Measurements from ENCODE around the gene CCL1. TPM values are rescaled to one million over a fixed set of nuclear protein-coding genes. Genes with fewer than 3 reads are reported as not detected.

The CCL1 gene
- total and polyA plus RNA-seq, 2 experiments from 2014 or later, result not detected

GRCh38 chr17:34389126-34389750 is 26.2 kb upstream of the CCL1 start:
- H3K27me3 ChIP-seq, result no peaks in the 10 kb centered on the region
- H3K27ac ChIP-seq, result no peak overlapping the region
- H3K4me1 ChIP-seq (ENCODE audit: low read depth), result no peaks in the 10 kb centered on the region
- H3K4me3 ChIP-seq, result no peak overlapping the region
- H3K9me3 ChIP-seq (ENCODE audit: low read depth), result no peaks in the 10 kb centered on the region
- no peak for DNase-seq (ENCODE audit: low read depth in 1 of 2, low spot score in 1 of 2)
- TF ChIP-seq, protein P1, sequence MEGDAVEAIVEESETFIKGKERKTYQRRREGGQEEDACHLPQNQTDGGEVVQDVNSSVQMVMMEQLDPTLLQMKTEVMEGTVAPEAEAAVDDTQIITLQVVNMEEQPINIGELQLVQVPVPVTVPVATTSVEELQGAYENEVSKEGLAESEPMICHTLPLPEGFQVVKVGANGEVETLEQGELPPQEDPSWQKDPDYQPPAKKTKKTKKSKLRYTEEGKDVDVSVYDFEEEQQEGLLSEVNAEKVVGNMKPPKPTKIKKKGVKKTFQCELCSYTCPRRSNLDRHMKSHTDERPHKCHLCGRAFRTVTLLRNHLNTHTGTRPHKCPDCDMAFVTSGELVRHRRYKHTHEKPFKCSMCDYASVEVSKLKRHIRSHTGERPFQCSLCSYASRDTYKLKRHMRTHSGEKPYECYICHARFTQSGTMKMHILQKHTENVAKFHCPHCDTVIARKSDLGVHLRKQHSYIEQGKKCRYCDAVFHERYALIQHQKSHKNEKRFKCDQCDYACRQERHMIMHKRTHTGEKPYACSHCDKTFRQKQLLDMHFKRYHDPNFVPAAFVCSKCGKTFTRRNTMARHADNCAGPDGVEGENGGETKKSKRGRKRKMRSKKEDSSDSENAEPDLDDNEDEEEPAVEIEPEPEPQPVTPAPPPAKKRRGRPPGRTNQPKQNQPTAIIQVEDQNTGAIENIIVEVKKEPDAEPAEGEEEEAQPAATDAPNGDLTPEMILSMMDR (IDR thresholded peaks at IDR 0.05; ENCODE audit: low read depth, low read length), result no peak
- no peaks in the 10 kb centered on the region for H3K36me3 ChIP-seq

DNA sequence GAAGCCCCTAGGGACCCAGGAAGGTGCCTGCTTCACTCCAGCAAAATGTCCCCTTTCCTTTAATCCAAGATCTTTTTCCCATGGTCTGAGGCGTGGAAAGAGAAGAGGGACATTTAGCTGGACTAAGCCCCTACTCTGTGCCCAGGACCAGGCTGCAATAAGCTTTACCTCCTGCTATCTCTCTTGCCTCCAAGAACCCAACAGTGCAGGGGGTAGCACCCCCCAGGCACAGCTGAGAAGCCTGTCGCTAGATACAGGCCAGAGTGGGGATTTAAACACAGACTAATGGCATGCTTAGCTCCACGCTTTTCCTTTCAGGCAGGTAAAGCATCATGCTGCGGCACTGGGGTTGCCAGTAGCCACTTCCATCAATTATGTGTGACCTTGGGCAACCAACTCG is 24.5 kb upstream of the CCL1 start:
- no peak overlapping the region for H3K27ac ChIP-seq
- H3K9me3 ChIP-seq (ENCODE audit: low read depth), result no peaks in the 10 kb centered on the region
- H3K4me1 ChIP-seq (ENCODE audit: low read depth), result no peaks in the 10 kb centered on the region
- no peak overlapping the region for H3K4me3 ChIP-seq
- TF ChIP-seq, protein P1 (IDR thresholded peaks at IDR 0.05; ENCODE audit: low read depth, low read length), result no peak
- H3K27me3 ChIP-seq, result no peaks in the 10 kb centered on the region
- DNase-seq (ENCODE audit: low read depth in 1 of 2, low spot score in 1 of 2), result no peak
- no peaks in the 10 kb centered on the region for H3K36me3 ChIP-seq

DNA sequence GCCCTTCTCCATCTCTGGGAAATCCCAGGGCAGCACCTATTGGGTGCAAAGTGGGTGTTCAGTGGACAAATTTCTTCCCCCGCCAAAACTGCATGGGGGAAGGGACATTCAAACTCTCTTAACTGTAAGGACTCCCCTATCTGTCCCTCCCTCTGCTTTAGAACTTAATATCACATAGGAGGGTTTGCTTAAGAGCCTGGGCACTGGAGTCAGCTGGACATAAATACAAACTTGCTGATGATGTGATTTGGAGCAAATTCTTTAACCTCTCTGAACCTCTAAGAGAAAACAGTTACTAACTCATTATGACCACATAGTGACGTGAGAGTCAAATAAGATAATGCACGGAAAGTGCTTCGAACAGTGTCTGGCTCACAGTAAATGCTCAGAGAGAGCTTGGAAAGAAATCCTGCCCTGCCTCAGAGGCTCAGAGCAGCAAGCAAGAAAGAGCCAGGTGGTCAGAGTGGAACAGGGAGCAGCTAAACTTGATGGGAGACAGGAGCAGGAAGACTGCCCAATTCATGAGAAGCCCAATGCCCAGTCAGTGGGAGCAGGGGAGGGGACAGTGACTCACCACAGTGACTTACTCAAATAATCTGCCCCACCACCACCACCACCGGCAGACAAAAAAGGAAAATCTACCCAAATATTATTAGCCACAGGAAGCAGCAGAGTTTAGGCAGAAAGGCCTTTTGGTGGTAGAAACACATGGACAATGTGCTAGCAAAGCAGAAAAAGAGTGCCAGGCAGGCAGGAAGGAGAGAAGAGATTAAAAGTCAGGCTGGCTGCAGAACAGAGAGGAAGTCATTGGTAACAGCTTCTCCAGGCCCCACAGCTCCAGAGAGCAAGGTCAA is 23.9 kb upstream of the CCL1 start:
- DNase-seq (ENCODE audit: low read depth in 1 of 2, low spot score in 1 of 2), result peak in 1 of 2 donors; percentile 65
- no peak overlapping the region for H3K27ac ChIP-seq
- H3K27me3 ChIP-seq, result no peaks in the 10 kb centered on the region
- H3K4me3 ChIP-seq, result no peak overlapping the region
- H3K36me3 ChIP-seq, result no peaks in the 10 kb centered on the region
- TF ChIP-seq, protein P1 (IDR thresholded peaks at IDR 0.05; ENCODE audit: low read depth, low read length), result no peak
- no peaks in the 10 kb centered on the region for H3K4me1 ChIP-seq (ENCODE audit: low read depth)
- H3K9me3 ChIP-seq (ENCODE audit: low read depth), result no peaks in the 10 kb centered on the region

DNA sequence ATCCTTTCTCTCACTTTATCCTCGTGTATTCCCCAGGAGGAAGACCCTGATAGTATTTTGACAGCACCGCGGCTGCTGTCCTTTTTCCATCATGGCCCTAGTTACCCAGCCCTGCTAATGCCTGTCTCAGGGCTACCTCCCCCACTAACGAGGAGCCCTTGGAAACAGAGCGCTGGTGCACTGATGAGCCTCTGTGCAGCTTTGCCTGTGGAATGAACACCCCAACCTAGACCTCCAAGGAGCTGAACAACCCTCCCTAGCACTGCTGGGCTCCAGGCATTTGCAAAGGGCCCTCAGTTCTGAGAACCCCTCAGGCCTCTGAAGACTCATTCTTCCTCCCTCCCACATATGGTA is 23.3 kb upstream of the CCL1 start:
- Histone ChIP-seq H3K36me3 (no peaks in the 10 kb centered on the region), H3K27ac (no peak overlapping the region), H3K4me1 (ENCODE audit: low read depth) (no peaks in the 10 kb centered on the region), H3K9me3 (ENCODE audit: low read depth) (no peaks in the 10 kb centered on the region), H3K27me3 (no peaks in the 10 kb centered on the region), H3K4me3 (no peak overlapping the region)
- DNase-seq (ENCODE audit: low read depth in 1 of 2, low spot score in 1 of 2), result no peak
- TF ChIP-seq, protein P1 (IDR thresholded peaks at IDR 0.05; ENCODE audit: low read depth, low read length), result no peak

- no peaks in the 10 kb centered on the region for H3K4me1 ChIP-seq (ENCODE audit: low read depth)
- H3K27ac ChIP-seq, result no peak overlapping the region
- no peaks in the 10 kb centered on the region for H3K9me3 ChIP-seq (ENCODE audit: low read depth)
- no peaks in the 10 kb centered on the region for H3K27me3 ChIP-seq
- DNase-seq (ENCODE audit: low read depth in 1 of 2, low spot score in 1 of 2), result no peak
- H3K36me3 ChIP-seq, result no peaks in the 10 kb centered on the region
- TF ChIP-seq, protein P1 (IDR thresholded peaks at IDR 0.05; ENCODE audit: low read depth, low read length), result no peak
- no peak overlapping the region for H3K4me3 ChIP-seq
Measured at GRCh38 chr17:34384822-34385605, 22.0 kb upstream of the CCL1 start.
